ENCODE data around the gene TMEFF1. TPM values are rescaled to one million over a fixed set of nuclear protein-coding genes. Genes with fewer than 3 reads are reported as not detected.

TMEFF1 gene
- total RNA-seq, 1 experiment from 2014 or later = 3.3 TPM

GRCh38 chr9:100540327-100540726 is 67.4 kb downstream of the TMEFF1 start:
- Histone ChIP-seq H4K20me1 (ENCODE audit: insufficient read depth) (no peaks in the 10 kb centered on the region), H3K36me3 (ENCODE audit: control insufficient read depth in 1 of 2, insufficient read depth in 2 of 2, low read length in 2 of 2) (no peaks in the 10 kb centered on the region), H3K9me3 (ENCODE audit: control insufficient read depth in 1 of 2, insufficient read depth in 1 of 2, low read depth in 1 of 2, low read length in 2 of 2) (no peaks in the 10 kb centered on the region), H3K79me2 (ENCODE audit: insufficient read depth, low read length) (no peaks in the 10 kb centered on the region), H3K4me1 (ENCODE audit: control insufficient read depth in 1 of 2, insufficient read depth in 2 of 2, low read length in 2 of 2) (no peaks in the 10 kb centered on the region), H3K9ac (ENCODE audit: low read length) (no peak overlapping the region), H3K27ac (ENCODE audit: low read depth, low read length) (no peak overlapping the region), H2AFZ (ENCODE audit: low read depth, low read length, poor library complexity, severe bottlenecking) (no peak overlapping the region), H3K4me3 (replicated peaks in 1 of 2; ENCODE audit: low read depth in 1 of 2, low read length in 2 of 2) (no peak overlapping the region), H3K9me2 (ENCODE audit: insufficient read depth) (no peaks in the 10 kb centered on the region), H3K4me2 (ENCODE audit: low read length) (no peak overlapping the region), H3K27me3 (ENCODE audit: insufficient read depth, low read length) (no peaks in the 10 kb centered on the region)
- POLR2A ChIA-PET = no interaction called here
- CTCF ChIA-PET = no interaction called here
- DNase-seq (ENCODE audit: low read depth, low spot score) (no peak), ATAC-seq (no peak)
- BruUV-seq (replicated peaks) = no TSS peak
- RAD21 ChIA-PET (ENCODE audit: low non-redundant PET in 1 of 2, low total read pairs in 2 of 2, uncharacterized antibody in 2 of 2, unreplicated experiment in 2 of 2) = no interaction called here
- intact Hi-C loops (cut with micrococcal nuclease) = no loop called here
- no peak for TF ChIP-seq SIN3A (IDR thresholded peaks at IDR 0.05; ENCODE audit: low read depth)
- no peak for TF ChIP-seq POLR2AphosphoS5 (IDR thresholded peaks at IDR 0.05; ENCODE audit: low read depth, low read length)
- no peak for TF ChIP-seq MAX (IDR thresholded peaks at IDR 0.05)
- no peak for TF ChIP-seq EGR1 (IDR thresholded peaks at IDR 0.05; ENCODE audit: low read depth)
- no peak for TF ChIP-seq TCF7L2 (IDR thresholded peaks at IDR 0.05; ENCODE audit: borderline replicate concordance, extremely low read depth, insufficient read depth, insufficient read length)
- TF ChIP-seq ZNF274 (IDR thresholded peaks at IDR 0.05; ENCODE audit: low read depth, low read length) = no peak
- TF ChIP-seq EZH2phosphoT487 (IDR thresholded peaks at IDR 0.05; ENCODE audit: borderline replicate concordance) = no peak
- TF ChIP-seq CTCF (IDR thresholded peaks at IDR 0.05 in 2 of 3, conservative IDR thresholded peaks at IDR 0.05 in 1 of 3; ENCODE audit: borderline replicate concordance in 1 of 3, insufficient read depth in 1 of 3, low read depth in 2 of 3, low read length in 2 of 3) = no peak

GRCh38 chr9:100549048-100549447 is 76.1 kb downstream of the TMEFF1 start:
- Histone ChIP-seq H3K4me3 (replicated peaks in 1 of 2; ENCODE audit: low read depth in 1 of 2, low read length in 2 of 2) (no peak overlapping the region), H3K79me2 (ENCODE audit: insufficient read depth, low read length) (no peaks in the 10 kb centered on the region), H3K36me3 (ENCODE audit: control insufficient read depth in 1 of 2, insufficient read depth in 2 of 2, low read length in 2 of 2) (no peaks in the 10 kb centered on the region), H3K9me3 (ENCODE audit: control insufficient read depth in 1 of 2, insufficient read depth in 1 of 2, low read depth in 1 of 2, low read length in 2 of 2) (no peaks in the 10 kb centered on the region), H3K27me3 (ENCODE audit: insufficient read depth, low read length) (no peaks in the 10 kb centered on the region), H3K4me2 (ENCODE audit: low read length) (no peak overlapping the region), H3K9ac (ENCODE audit: low read length) (no peak overlapping the region), H4K20me1 (ENCODE audit: insufficient read depth) (no peaks in the 10 kb centered on the region), H2AFZ (ENCODE audit: low read depth, low read length, poor library complexity, severe bottlenecking) (no peak overlapping the region), H3K9me2 (ENCODE audit: insufficient read depth) (no peaks in the 10 kb centered on the region), H3K27ac (ENCODE audit: low read depth, low read length) (no peak overlapping the region), H3K4me1 (ENCODE audit: control insufficient read depth in 1 of 2, insufficient read depth in 2 of 2, low read length in 2 of 2) (no peaks in the 10 kb centered on the region)
- TF ChIP-seq ZFX (IDR thresholded peaks at IDR 0.05) = no peak
- TF ChIP-seq EZH2phosphoT487 (IDR thresholded peaks at IDR 0.05; ENCODE audit: borderline replicate concordance) = no peak
- TF ChIP-seq SP1 (IDR thresholded peaks at IDR 0.05; ENCODE audit: low read depth) = no peak
- no peak for TF ChIP-seq ZBTB33 (IDR thresholded peaks at IDR 0.05; ENCODE audit: extremely low read depth, insufficient replicate concordance, low read length)
- no peak for TF ChIP-seq POLR2A (IDR thresholded peaks at IDR 0.05; ENCODE audit: borderline replicate concordance, extremely low read depth, insufficient read depth, insufficient read length)
- no peak for TF ChIP-seq FOSL1 (IDR thresholded peaks at IDR 0.05; ENCODE audit: low read depth)
- TF ChIP-seq MAX (IDR thresholded peaks at IDR 0.05) = no peak
- TF ChIP-seq ZNF274 (IDR thresholded peaks at IDR 0.05; ENCODE audit: low read depth, low read length) = no peak
- TF ChIP-seq JUND (IDR thresholded peaks at IDR 0.05) = no peak
- ATAC-seq = no peak
- BruUV-seq (replicated peaks) = no TSS peak
- intact Hi-C loops (cut with micrococcal nuclease) = no loop called here
- ChIA-PET POLR2A (no interaction called here), CTCF (no interaction called here), RAD21 (ENCODE audit: low non-redundant PET in 1 of 2, low total read pairs in 2 of 2, uncharacterized antibody in 2 of 2, unreplicated experiment in 2 of 2) (no interaction called here)
- DNase-seq (ENCODE audit: low read depth, low spot score) = no peak

Measured in HCT116 (cell line).